Mammary epithelial cell (primary cell): Measurements from ENCODE around the gene ZBED2.

Experiments
- CTCF ChIP-seq, 2 donors: IDR thresholded peaks in 1 of 2; conservative IDR thresholded peaks in 1 of 2; 2 replicates each; pipeline ENCODE4 v1.5.1; 2011 to 2012; ENCODE audit warnings: inconsistent platforms in 2 of 2, low read length in 2 of 2, mild to moderate bottlenecking in 2 of 2, control low read depth in 1 of 2, low read depth in 1 of 2; ENCODE audit not compliant: insufficient read depth in 1 of 2; ENCODE audit errors: extremely low read depth in 1 of 2
- EZH2 ChIP-seq: IDR thresholded peaks from 2 replicates; pipeline ENCODE4 v1.6.1; 2012; ENCODE audit warnings: low read length, inconsistent platforms, borderline replicate concordance

DNA sequence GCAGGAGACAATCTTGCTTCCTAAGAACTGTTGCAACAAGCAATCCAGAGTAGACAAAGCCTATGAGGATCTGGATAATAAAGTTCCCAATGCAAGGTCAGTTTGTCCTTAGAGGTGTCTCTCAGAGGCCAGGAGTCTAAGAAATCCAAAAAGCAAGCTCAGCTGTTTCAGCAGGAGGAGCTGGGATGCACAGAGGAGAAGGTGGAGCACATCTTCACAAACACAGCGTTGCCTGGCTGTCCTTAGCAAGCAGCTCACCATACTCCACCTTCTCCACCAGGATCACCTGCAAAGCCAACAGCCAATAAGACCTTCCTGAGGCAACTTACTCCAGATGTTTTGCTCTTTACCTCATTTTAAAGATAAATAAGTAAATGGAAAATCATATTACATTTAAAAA is 365 bp downstream of the ZBED2 start:
- TF ChIP-seq CTCF (conservative IDR thresholded peaks at IDR 0.05 in 1 of 2, IDR thresholded peaks at IDR 0.05 in 1 of 2; ENCODE audit: extremely low read depth in 1 of 2, insufficient read depth in 1 of 2, low read depth in 1 of 2, low read length in 2 of 2) (no peak), EZH2 (no peak)
